Measurements from ENCODE around the gene EVA1C. TPM values are rescaled to one million over a fixed set of nuclear protein-coding genes. Genes with fewer than 3 reads are reported as not detected.
A peak's percentile ranks its signal among the peaks of the same experiment; 100 is the strongest.
"Not testable (repeated sequence)": the region's sequence is repeated elsewhere in the genome, so short reads cannot be mapped to it uniquely, and the experiment has no call there.

Gene EVA1C
- total and polyA plus RNA-seq, 2 donors, result 5.0 to 26.2 TPM

DNA sequence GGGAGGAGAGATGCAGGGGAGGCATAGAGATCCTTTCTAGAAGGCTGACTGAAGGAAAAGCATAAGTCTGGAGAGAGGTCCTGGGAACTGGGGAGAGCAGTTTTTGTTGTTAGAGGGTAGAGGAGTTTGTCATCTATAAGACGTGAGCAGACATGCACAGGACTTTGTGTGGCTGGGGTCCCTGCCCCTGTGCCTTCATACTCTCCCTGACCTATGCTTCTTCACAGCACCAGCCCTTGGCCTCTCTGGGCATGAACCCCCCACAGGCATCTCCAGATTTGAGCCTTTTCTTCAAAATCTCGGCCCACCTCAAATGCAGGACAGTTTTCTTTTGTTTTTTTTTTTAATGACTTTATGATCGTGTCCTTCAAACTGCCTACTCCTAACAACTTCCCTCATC lies 79.9 kb downstream of the EVA1C start:
- H3K27ac ChIP-seq (ENCODE audit: low read depth in 1 of 2, low read length in 1 of 2), result peak overlapping the region in 1 of 2 donors; percentile 74
- WGBS, result 92% methylated on average over 3 of the region's 3 CpGs
- no peaks in the 10 kb centered on the region for H3K36me3 ChIP-seq (ENCODE audit: control insufficient read depth in 2 of 2, insufficient read depth in 2 of 2, low read length in 1 of 2)
- H3K4me3 ChIP-seq (ENCODE audit: low read length in 2 of 2), result no peak overlapping the region
- H3K27me3 ChIP-seq (ENCODE audit: control insufficient read depth in 2 of 2, insufficient read depth in 1 of 2, low read length in 1 of 2), result no peaks in the 10 kb centered on the region
- H3K4me1 ChIP-seq (ENCODE audit: control insufficient read depth in 2 of 2, insufficient read depth in 2 of 2, low read length in 2 of 2), result peaks cover 2 to 17% of the 10 kb centered on the region in 2 donors
- no peaks in the 10 kb centered on the region for H3K9me3 ChIP-seq (ENCODE audit: control insufficient read depth in 2 of 2, insufficient read depth in 1 of 2, low read length in 1 of 2)
- no peak for DNase-seq (ENCODE audit: low read depth in 6 of 9, low spot score in 9 of 9)

GRCh38 chr21:32494934-32495709 lies 82.6 kb downstream of the EVA1C start:
- H3K36me3 ChIP-seq (ENCODE audit: control insufficient read depth in 2 of 2, insufficient read depth in 2 of 2, low read length in 1 of 2), result no peaks in the 10 kb centered on the region

GRCh38 chr21:32496568-32496967 lies 84.1 kb downstream of the EVA1C start:
- DNase-seq (ENCODE audit: low read depth in 6 of 9, low spot score in 9 of 9), result no peak
- Histone ChIP-seq H3K36me3 (ENCODE audit: control insufficient read depth in 2 of 2, insufficient read depth in 2 of 2, low read length in 1 of 2) (no peaks in the 10 kb centered on the region), H3K4me3 (ENCODE audit: low read length in 2 of 2) (no peak overlapping the region), H3K9me3 (ENCODE audit: control insufficient read depth in 2 of 2, insufficient read depth in 1 of 2, low read length in 1 of 2) (no peaks in the 10 kb centered on the region), H3K27ac (ENCODE audit: low read depth in 1 of 2, low read length in 1 of 2) (peak overlapping the region in 1 of 2 donors; percentile 27), H3K4me1 (ENCODE audit: control insufficient read depth in 2 of 2, insufficient read depth in 2 of 2, low read length in 2 of 2) (peaks cover 2 to 20% of the 10 kb centered on the region in 2 donors), H3K27me3 (ENCODE audit: control insufficient read depth in 2 of 2, insufficient read depth in 1 of 2, low read length in 1 of 2) (no peaks in the 10 kb centered on the region)
- 94% methylated on average over 6 of the region's 6 CpGs for WGBS

More at GRCh38 chr21:32494934-32495709, 82.6 kb downstream of the EVA1C start:
- WGBS, result 90% methylated on average over 10 of the region's 10 CpGs
- peak overlapping the region in 1 of 2 donors; percentile 52 for H3K27ac ChIP-seq (ENCODE audit: low read depth in 1 of 2, low read length in 1 of 2)
- peaks cover 2 to 20% of the 10 kb centered on the region in 2 donors for H3K4me1 ChIP-seq (ENCODE audit: control insufficient read depth in 2 of 2, insufficient read depth in 2 of 2, low read length in 2 of 2)
- no peaks in the 10 kb centered on the region for H3K27me3 ChIP-seq (ENCODE audit: control insufficient read depth in 2 of 2, insufficient read depth in 1 of 2, low read length in 1 of 2)
- H3K4me3 ChIP-seq (ENCODE audit: low read length in 2 of 2), result no peak overlapping the region
- H3K9me3 ChIP-seq (ENCODE audit: control insufficient read depth in 2 of 2, insufficient read depth in 1 of 2, low read length in 1 of 2), result no peaks in the 10 kb centered on the region
- DNase-seq (ENCODE audit: low read depth in 6 of 9, low spot score in 9 of 9), result no peak

GRCh38 chr21:32499249-32500055 lies 86.9 kb downstream of the EVA1C start:
- DNase-seq (ENCODE audit: low read depth in 6 of 9, low spot score in 9 of 9), result no peak
- Histone ChIP-seq H3K9me3 (ENCODE audit: control insufficient read depth in 2 of 2, insufficient read depth in 1 of 2, low read length in 1 of 2) (no peaks in the 10 kb centered on the region), H3K4me1 (ENCODE audit: control insufficient read depth in 2 of 2, insufficient read depth in 2 of 2, low read length in 2 of 2) (peaks cover 0 to 3% of the 10 kb centered on the region in 2 donors), H3K27ac (ENCODE audit: low read depth in 1 of 2, low read length in 1 of 2) (no peak overlapping the region), H3K4me3 (ENCODE audit: low read length in 2 of 2) (no peak overlapping the region), H3K27me3 (ENCODE audit: control insufficient read depth in 2 of 2, insufficient read depth in 1 of 2, low read length in 1 of 2) (no peaks in the 10 kb centered on the region), H3K36me3 (ENCODE audit: control insufficient read depth in 2 of 2, insufficient read depth in 2 of 2, low read length in 1 of 2) (no peaks in the 10 kb centered on the region)
- WGBS, result 93% methylated on average over 14 of the region's 14 CpGs

DNA sequence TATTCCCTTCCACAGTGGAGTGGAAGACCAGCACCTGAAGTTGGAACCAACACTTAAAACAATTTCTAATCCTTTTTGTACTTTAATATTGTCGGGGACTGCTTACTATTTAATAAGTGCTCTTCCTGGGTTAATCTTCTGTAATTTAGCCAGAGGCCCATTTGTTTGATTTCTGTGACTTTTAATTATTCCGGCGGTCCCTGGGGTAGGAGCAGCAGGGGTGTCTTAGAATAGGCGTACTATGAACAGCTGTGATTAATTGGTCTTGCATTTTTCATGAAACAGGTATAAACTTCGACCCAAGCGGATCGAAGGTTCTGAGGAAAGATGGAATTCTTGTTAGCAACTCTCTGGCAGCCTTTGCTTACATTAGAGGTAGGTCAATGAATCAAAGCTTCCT lies 91.1 kb downstream of the EVA1C start:
- not testable (repeated sequence) for DNase-seq (ENCODE audit: low read depth in 6 of 9, low spot score in 9 of 9); H3K27ac ChIP-seq (ENCODE audit: low read depth in 1 of 2, low read length in 1 of 2); H3K4me1 ChIP-seq (ENCODE audit: control insufficient read depth in 2 of 2, insufficient read depth in 2 of 2, low read length in 2 of 2); H3K9me3 ChIP-seq (ENCODE audit: control insufficient read depth in 2 of 2, insufficient read depth in 1 of 2, low read length in 1 of 2); H3K4me3 ChIP-seq (ENCODE audit: low read length in 2 of 2); H3K27me3 ChIP-seq (ENCODE audit: control insufficient read depth in 2 of 2, insufficient read depth in 1 of 2, low read length in 1 of 2); H3K36me3 ChIP-seq (ENCODE audit: control insufficient read depth in 2 of 2, insufficient read depth in 2 of 2, low read length in 1 of 2)
- WGBS, result 99% methylated on average over 7 of the region's 7 CpGs

DNA sequence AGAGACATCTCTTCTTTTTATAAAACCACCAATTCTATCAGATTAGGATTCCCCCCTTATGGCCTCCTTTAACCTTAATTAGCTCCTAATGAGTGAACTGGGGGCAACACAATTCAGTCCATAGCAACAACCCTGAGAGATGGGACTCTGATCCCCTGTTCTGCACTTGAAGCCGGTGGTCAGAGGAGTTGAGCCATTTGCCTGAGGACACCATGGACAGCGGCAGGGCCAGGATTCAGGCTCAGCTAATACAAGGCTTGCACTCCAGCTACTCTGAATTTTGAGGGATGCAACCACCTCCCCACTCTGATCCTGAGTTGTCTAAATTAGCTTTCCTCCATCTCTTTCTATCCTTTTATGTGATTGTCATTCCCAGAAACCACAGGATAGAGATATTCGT lies 93.3 kb downstream of the EVA1C start:
- not testable (repeated sequence) for DNase-seq (ENCODE audit: low read depth in 6 of 9, low spot score in 9 of 9); H3K27me3 ChIP-seq (ENCODE audit: control insufficient read depth in 2 of 2, insufficient read depth in 1 of 2, low read length in 1 of 2); H3K27ac ChIP-seq (ENCODE audit: low read depth in 1 of 2, low read length in 1 of 2); H3K4me1 ChIP-seq (ENCODE audit: control insufficient read depth in 2 of 2, insufficient read depth in 2 of 2, low read length in 2 of 2); H3K4me3 ChIP-seq (ENCODE audit: low read length in 2 of 2); H3K9me3 ChIP-seq (ENCODE audit: control insufficient read depth in 2 of 2, insufficient read depth in 1 of 2, low read length in 1 of 2); H3K36me3 ChIP-seq (ENCODE audit: control insufficient read depth in 2 of 2, insufficient read depth in 2 of 2, low read length in 1 of 2)
- WGBS, result 94% methylated on average over 3 of the region's 3 CpGs

GRCh38 chr21:32506411-32506965 lies 94.0 kb downstream of the EVA1C start:
- H3K9me3 ChIP-seq (ENCODE audit: control insufficient read depth in 2 of 2, insufficient read depth in 1 of 2, low read length in 1 of 2); H3K27ac ChIP-seq (ENCODE audit: low read depth in 1 of 2, low read length in 1 of 2); H3K4me1 ChIP-seq (ENCODE audit: control insufficient read depth in 2 of 2, insufficient read depth in 2 of 2, low read length in 2 of 2); H3K36me3 ChIP-seq (ENCODE audit: control insufficient read depth in 2 of 2, insufficient read depth in 2 of 2, low read length in 1 of 2); H3K4me3 ChIP-seq (ENCODE audit: low read length in 2 of 2); H3K27me3 ChIP-seq (ENCODE audit: control insufficient read depth in 2 of 2, insufficient read depth in 1 of 2, low read length in 1 of 2); DNase-seq (ENCODE audit: low read depth in 6 of 9, low spot score in 9 of 9): not testable (repeated sequence)
- WGBS, result 96% methylated on average over 7 of the region's 7 CpGs

DNA sequence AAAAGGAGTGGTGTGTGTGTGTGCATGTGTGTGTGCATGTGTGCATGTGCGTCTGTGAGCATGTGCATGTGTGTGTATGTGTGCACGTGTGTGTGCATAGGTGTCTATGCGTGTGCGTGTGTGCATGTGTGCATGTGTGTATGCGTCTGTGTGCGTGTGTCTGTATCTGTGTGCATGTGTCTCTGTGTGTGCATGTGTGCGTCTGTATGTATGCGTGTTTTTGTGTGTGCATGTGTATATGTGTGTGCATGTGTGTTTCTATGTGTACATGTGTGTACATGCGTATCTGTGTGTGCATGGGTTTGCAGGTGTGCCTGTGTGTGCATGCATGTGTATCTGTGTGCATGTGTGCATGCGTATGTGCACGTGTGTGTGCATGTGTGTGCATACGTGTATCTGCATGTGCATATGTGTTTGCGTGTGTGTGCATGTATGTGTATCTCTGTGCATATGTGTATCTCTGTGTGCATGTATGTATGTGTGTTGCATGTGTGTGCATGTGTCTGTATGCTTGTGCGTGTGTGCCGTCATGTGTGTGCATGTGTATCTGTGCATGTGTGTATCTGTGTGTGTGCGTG lies 94.9 kb downstream of the EVA1C start:
- 94% methylated on average over 16 of the region's 16 CpGs for WGBS
- H3K4me3 ChIP-seq (ENCODE audit: low read length in 2 of 2), result no peak overlapping the region
- no peak for DNase-seq (ENCODE audit: low read depth in 6 of 9, low spot score in 9 of 9)
- peaks cover 0 to 3% of the 10 kb centered on the region in 2 donors for H3K36me3 ChIP-seq (ENCODE audit: control insufficient read depth in 2 of 2, insufficient read depth in 2 of 2, low read length in 1 of 2)
- H3K4me1 ChIP-seq (ENCODE audit: control insufficient read depth in 2 of 2, insufficient read depth in 2 of 2, low read length in 2 of 2), result no peaks in the 10 kb centered on the region
- no peaks in the 10 kb centered on the region for H3K27me3 ChIP-seq (ENCODE audit: control insufficient read depth in 2 of 2, insufficient read depth in 1 of 2, low read length in 1 of 2)
- H3K9me3 ChIP-seq (ENCODE audit: control insufficient read depth in 2 of 2, insufficient read depth in 1 of 2, low read length in 1 of 2), result no peaks in the 10 kb centered on the region
- H3K27ac ChIP-seq (ENCODE audit: low read depth in 1 of 2, low read length in 1 of 2), result no peak overlapping the region

GRCh38 chr21:32508036-32508435 lies 95.5 kb downstream of the EVA1C start:
- H3K27ac ChIP-seq (ENCODE audit: low read depth in 1 of 2, low read length in 1 of 2); H3K36me3 ChIP-seq (ENCODE audit: control insufficient read depth in 2 of 2, insufficient read depth in 2 of 2, low read length in 1 of 2); DNase-seq (ENCODE audit: low read depth in 6 of 9, low spot score in 9 of 9); H3K9me3 ChIP-seq (ENCODE audit: control insufficient read depth in 2 of 2, insufficient read depth in 1 of 2, low read length in 1 of 2); H3K4me1 ChIP-seq (ENCODE audit: control insufficient read depth in 2 of 2, insufficient read depth in 2 of 2, low read length in 2 of 2); H3K4me3 ChIP-seq (ENCODE audit: low read length in 2 of 2); H3K27me3 ChIP-seq (ENCODE audit: control insufficient read depth in 2 of 2, insufficient read depth in 1 of 2, low read length in 1 of 2): not testable (repeated sequence)
- 86% methylated on average over 4 of the region's 4 CpGs for WGBS
